OCI-LY1 (cell line): ENCODE results near the gene FKRP.

Source experiments
- CTCF ChIP-seq: fragments of 200-600 bp; sonication (generic), shearing (Covaris generic); IDR thresholded peaks from 2 replicates; pipeline ENCODE4 v1.5.1; 2017; ENCODE audit warnings: mild to moderate bottlenecking, antibody characterized with exemption, low read length, moderate library complexity, mixed read lengths
- EZH2 ChIP-seq: fragments of 200-600 bp; sonication (generic), shearing (Covaris generic); IDR thresholded peaks from 2 replicates; pipeline ENCODE4 v1.8.0; 2017; ENCODE audit warnings: borderline replicate concordance, mixed run types, mild to moderate bottlenecking, antibody characterized with exemption, low read length, moderate library complexity, mixed read lengths

- no peak for TF ChIP-seq CTCF
- no peak for TF ChIP-seq EZH2
These were observed 14.0 kb downstream of the FKRP start for GRCh38 chr19:46759817-46760333.
